Measurements from ENCODE around the gene CHAF1A.

The CHAF1A gene

GRCh38 chr19:4425537-4425936, 23.1 kb downstream of the CHAF1A start:
- TF ChIP-seq CTCF (IDR thresholded peaks at IDR 0.05) = no peak

- TF ChIP-seq CTCF (IDR thresholded peaks at IDR 0.05) = no peak
Measured at GRCh38 chr19:4428326-4428975, 26.0 kb downstream of the CHAF1A start.

- no peak for TF ChIP-seq CTCF (IDR thresholded peaks at IDR 0.05)
Measured at GRCh38 chr19:4429256-4429655, 26.8 kb downstream of the CHAF1A start.

GRCh38 chr19:4429771-4430171, 27.3 kb downstream of the CHAF1A start:
- no peak for TF ChIP-seq CTCF (IDR thresholded peaks at IDR 0.05)

- no peak for TF ChIP-seq CTCF (IDR thresholded peaks at IDR 0.05)
Measured at GRCh38 chr19:4430760-4431159, 28.3 kb downstream of the CHAF1A start.

GRCh38 chr19:4431296-4431695, 28.9 kb downstream of the CHAF1A start:
- no peak for TF ChIP-seq CTCF (IDR thresholded peaks at IDR 0.05)

GRCh38 chr19:4431808-4432674, 29.6 kb downstream of the CHAF1A start:
- TF ChIP-seq CTCF (IDR thresholded peaks at IDR 0.05) = no peak

All from LNCAP (cell line).